Thyroid gland (tissue), 4 donors: ENCODE results near the gene SCRN2. TPM values are rescaled to one million over a fixed set of nuclear protein-coding genes. Genes with fewer than 3 reads are reported as not detected.
A peak's percentile ranks its signal among the peaks of the same experiment; 100 is the strongest.

Experiments used
- DNase-seq, 2 donors: peaks; one replicate each; pipeline ENCODE4 v3.0.0-alpha.2; 2019
- H3K27ac ChIP-seq, 3 donors: fragments of 200-600 bp; sonication (generic); 1 replicate in 2 of 3; 2 replicates in 1 of 3; pipeline ENCODE4 v1.5.1; 2016 to 2019; ENCODE audit warnings: mild to moderate bottlenecking in 1 of 3, moderate library complexity in 1 of 3
- H3K27me3 ChIP-seq: fragments of 200-600 bp; sonication (generic); one replicate; pipeline ENCODE4 v1.5.1; 2019
- H3K36me3 ChIP-seq, 2 donors: fragments of 200-600 bp; sonication (generic); one replicate each; pipeline ENCODE4 v1.5.1; 2016 to 2019
- H3K4me1 ChIP-seq, 2 donors: fragments of 200-600 bp; sonication (generic); one replicate each; pipeline ENCODE4 v1.5.1; 2017 to 2019
- H3K4me3 ChIP-seq, 3 donors: fragments of 200-600 bp; sonication (generic); replicated peaks in 1 of 3; 1 replicate in 2 of 3; 2 replicates in 1 of 3; pipeline ENCODE4 v1.5.1; 2016; ENCODE audit warnings: mild to moderate bottlenecking in 1 of 3
- H3K9me3 ChIP-seq: fragments of 200-600 bp; sonication (generic); one replicate; pipeline ENCODE4 v1.5.1; 2017
- POLR2A ChIP-seq, 2 donors: fragments of 450-650 bp; IDR thresholded peaks; one replicate each; pipeline ENCODE4 v1.6.1; 2017; ENCODE audit warnings: antibody characterized with exemption in 2 of 2, mild to moderate bottlenecking in 2 of 2, moderate library complexity in 1 of 2
- WGBS, 2 donors: methylation state at CpG; one replicate each; pipeline ENCODE4 v1.1.5; 2017; 5-methylcytosine and 5-hydroxymethylcytosine counted together
- intact Hi-C: fragments of 100-400 bp; cut with DNase I; formaldehyde crosslinking; loops from one replicate; pipeline ENCODE4 v1.15.1; 2023
- total RNA-seq, 4 donors: library from RNA; depleted of rRNA; stranded (reverse); fragments of >200 nt; gene quantifications; one replicate each; pipeline ENCODE4 v1.2.3, GENCODE V29; 2016
- TF ChIP-seq, protein P1 (sequence below), 6 experiments: fragments of 200-600 bp in 3 of 6; fragments of 450-650 bp in 3 of 6; sonication (generic) in 3 of 6; IDR thresholded peaks; one replicate each; pipeline ENCODE4 v1.5.1; 2016 to 2019; ENCODE audit warnings: antibody characterized with exemption in 6 of 6, mild to moderate bottlenecking in 2 of 6, inconsistent platforms in 1 of 6, moderate library complexity in 1 of 6

The SCRN2 gene
- total RNA-seq, 4 donors from 2014 or later = 37.0 to 71.5 (median 49.1) TPM

DNA sequence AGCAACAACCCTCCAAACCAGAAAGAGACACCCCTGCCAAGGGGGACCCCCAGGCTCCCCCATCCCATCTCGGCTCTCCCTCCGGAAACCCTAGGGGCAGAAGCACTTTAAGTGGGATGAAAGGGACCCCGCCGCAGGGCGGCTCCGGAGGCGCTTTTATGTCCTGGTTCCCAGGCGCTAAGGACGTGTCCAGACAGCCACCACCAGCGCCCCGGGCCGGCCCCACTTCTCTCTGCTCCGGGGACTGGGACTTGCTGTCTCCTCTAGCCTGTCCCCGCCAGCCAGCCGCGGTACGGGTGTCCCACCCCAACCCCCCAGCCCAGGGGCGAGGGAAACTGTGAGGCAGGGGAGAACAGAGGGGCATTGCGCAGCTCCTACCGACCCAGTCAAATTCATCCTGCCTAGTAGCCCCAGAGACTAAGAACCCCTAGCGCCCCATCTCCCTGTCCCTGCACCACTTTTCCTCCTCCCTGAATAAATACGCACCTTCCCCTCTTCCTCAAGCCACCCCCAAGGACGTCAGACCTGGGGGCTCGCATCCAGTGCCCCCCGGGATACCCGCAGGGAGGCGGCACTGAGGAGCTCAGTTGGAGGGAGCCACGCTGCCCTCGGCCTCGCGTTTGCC lies 5.8 kb upstream of the SCRN2 start:
- H3K4me3 ChIP-seq = no peak overlapping the region
- H3K27me3 ChIP-seq = peaks cover 23% of the 10 kb centered on the region
- 15 to 21% methylated on average over 8 to 13 of the region's 31 CpGs for WGBS, 2 donors
- H3K4me1 ChIP-seq = peaks cover 11 to 34% of the 10 kb centered on the region in 2 donors
- H3K27ac ChIP-seq = no peak overlapping the region
- H3K36me3 ChIP-seq = no peaks in the 10 kb centered on the region
- H3K9me3 ChIP-seq = no peaks in the 10 kb centered on the region
- intact Hi-C loops = loop anchor here (5.0 kb wide), 1 partner anchor 170 kb away; no protein-coding TSS in a partner anchor
- no peak for DNase-seq
- no peak for TF ChIP-seq POLR2A (IDR thresholded peaks at IDR 0.05)
- TF ChIP-seq, protein P1, sequence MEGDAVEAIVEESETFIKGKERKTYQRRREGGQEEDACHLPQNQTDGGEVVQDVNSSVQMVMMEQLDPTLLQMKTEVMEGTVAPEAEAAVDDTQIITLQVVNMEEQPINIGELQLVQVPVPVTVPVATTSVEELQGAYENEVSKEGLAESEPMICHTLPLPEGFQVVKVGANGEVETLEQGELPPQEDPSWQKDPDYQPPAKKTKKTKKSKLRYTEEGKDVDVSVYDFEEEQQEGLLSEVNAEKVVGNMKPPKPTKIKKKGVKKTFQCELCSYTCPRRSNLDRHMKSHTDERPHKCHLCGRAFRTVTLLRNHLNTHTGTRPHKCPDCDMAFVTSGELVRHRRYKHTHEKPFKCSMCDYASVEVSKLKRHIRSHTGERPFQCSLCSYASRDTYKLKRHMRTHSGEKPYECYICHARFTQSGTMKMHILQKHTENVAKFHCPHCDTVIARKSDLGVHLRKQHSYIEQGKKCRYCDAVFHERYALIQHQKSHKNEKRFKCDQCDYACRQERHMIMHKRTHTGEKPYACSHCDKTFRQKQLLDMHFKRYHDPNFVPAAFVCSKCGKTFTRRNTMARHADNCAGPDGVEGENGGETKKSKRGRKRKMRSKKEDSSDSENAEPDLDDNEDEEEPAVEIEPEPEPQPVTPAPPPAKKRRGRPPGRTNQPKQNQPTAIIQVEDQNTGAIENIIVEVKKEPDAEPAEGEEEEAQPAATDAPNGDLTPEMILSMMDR (IDR thresholded peaks at IDR 0.05) = no peak

DNA sequence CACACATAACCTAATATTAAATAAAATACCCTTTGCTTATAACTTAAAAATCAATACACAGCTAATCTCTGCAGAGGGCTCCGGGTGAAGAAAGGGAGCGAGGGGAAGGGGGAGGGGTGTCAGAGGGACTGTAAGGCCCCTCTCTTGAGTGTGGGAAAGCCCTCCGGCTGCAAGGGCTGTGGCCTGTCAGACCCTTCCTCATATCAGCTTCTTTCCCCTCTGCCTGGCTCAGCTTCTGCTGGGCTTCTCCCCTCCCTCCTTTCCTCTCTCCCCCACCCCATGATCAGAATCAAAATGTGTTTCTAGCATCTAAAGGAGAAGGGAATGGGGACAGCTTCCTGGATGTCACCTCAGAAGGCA lies 4.6 kb upstream of the SCRN2 start:
- intact Hi-C loops = loop anchor here (5.0 kb wide), 1 partner anchor 172 kb away; no protein-coding TSS in a partner anchor
- no peak for DNase-seq
- H3K4me3 ChIP-seq = no peak overlapping the region
- 67 to 77% methylated on average over 3 of the region's 3 CpGs for WGBS, 2 donors
- H3K36me3 ChIP-seq = no peaks in the 10 kb centered on the region
- peaks cover 1 to 30% of the 10 kb centered on the region in 2 donors for H3K4me1 ChIP-seq
- peaks cover 22% of the 10 kb centered on the region for H3K27me3 ChIP-seq
- no peaks in the 10 kb centered on the region for H3K9me3 ChIP-seq
- TF ChIP-seq POLR2A (IDR thresholded peaks at IDR 0.05) = no peak
- TF ChIP-seq, protein P1 (IDR thresholded peaks at IDR 0.05) = no peak
- no peak overlapping the region for H3K27ac ChIP-seq

DNA sequence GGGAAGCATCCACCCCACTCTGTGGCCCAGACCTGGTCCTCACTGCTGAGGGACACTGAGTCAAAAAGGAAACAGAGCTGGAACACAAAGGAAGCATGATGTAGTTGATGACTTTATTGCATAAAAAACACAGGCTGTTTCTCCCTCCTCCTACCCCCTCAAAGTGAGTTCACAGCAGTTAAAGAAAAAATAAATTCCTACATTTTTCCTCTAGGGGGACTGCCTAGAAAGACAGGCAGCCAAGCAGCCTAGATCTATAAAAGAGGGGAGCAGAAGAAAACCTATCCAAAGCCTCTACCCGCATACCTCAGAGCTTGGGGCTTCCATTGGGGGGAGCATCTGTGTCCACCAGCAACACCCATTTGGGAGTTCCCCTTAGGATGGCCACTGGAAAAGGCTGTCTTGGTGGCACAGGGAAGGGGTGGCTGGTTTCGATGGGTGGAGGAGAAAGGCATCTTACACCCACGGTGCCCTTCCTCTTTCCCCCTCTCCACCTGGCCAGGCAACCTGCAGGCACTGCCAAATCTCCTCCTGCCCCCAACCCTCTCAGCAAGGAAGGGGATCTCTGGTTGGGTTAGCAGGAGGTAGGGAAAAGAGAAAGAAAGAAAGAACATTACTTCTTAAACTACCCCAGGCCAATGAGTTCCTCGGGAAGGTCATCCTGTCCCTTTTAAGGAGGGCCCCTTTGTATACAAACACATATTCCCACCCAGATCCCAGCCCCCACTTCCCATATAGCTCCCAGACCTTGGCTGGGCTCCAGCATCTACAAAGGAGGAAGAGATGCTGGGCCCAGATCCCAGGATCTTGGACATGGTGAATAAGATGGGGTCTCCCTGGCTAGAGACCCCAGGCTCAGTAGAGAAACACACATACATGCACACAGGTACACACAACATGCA lies 4.0 kb upstream of the SCRN2 start:
- intact Hi-C loops = loop anchor here (5.0 kb wide), 1 partner anchor 172 kb away; no protein-coding TSS in a partner anchor
- H3K27me3 ChIP-seq = peaks cover 22% of the 10 kb centered on the region
- no peaks in the 10 kb centered on the region for H3K36me3 ChIP-seq
- H3K4me3 ChIP-seq = no peak overlapping the region
- H3K4me1 ChIP-seq = peaks cover 3 to 33% of the 10 kb centered on the region in 2 donors
- no peak for DNase-seq
- 48 to 67% methylated on average over 2 to 4 of the region's 4 CpGs for WGBS, 2 donors
- H3K9me3 ChIP-seq = no peaks in the 10 kb centered on the region
- TF ChIP-seq, protein P1 (IDR thresholded peaks at IDR 0.05) = peak in 1 of 6 experiments; percentile 6
- no peak for TF ChIP-seq POLR2A (IDR thresholded peaks at IDR 0.05)
- H3K27ac ChIP-seq = no peak overlapping the region

DNA sequence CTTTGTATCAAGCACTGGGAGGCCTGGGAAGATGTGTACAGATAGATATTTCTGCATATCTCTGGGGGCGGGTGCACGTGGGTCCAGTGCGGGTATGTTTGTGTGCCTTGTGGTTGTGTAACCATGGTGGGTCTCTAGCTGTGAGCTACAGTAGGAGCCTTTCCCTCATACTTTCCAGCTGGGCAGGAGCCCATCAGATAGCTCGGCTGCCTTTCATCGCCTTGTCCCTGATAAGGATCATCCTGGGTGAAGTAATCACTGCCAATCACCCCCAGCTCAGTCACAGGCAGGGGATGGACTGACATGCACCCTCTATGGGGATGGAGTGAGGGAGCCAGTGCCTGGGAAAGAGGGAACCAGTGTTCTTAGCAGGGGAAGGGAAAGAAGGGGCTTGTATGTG lies 3.2 kb upstream of the SCRN2 start:
- 78 to 81% methylated on average over 5 of the region's 5 CpGs for WGBS, 2 donors
- H3K4me3 ChIP-seq = no peak overlapping the region
- peaks cover 11 to 40% of the 10 kb centered on the region in 2 donors for H3K4me1 ChIP-seq
- H3K9me3 ChIP-seq = no peaks in the 10 kb centered on the region
- no peak for DNase-seq
- peaks cover 22% of the 10 kb centered on the region for H3K27me3 ChIP-seq
- no peaks in the 10 kb centered on the region for H3K36me3 ChIP-seq
- intact Hi-C loops = no loop called here
- no peak overlapping the region for H3K27ac ChIP-seq
- TF ChIP-seq, protein P1 (IDR thresholded peaks at IDR 0.05) = no peak
- no peak for TF ChIP-seq POLR2A (IDR thresholded peaks at IDR 0.05)

DNA sequence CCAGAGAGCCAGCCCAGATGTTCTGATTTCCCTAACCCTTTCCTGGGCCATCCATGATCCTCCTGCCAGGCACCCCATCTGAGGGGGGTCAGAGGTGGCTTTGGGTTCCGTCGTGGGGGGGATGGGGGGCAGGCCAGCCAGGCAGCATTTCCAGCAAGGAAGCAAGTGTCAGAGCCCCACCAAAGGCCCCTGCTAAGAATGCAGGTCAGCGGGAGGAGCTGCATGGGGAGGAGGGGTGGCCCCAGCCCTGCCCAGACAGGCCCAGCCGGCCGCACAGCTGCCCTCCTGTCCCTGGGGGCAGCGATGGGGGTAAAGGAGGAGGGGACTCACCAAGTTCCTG lies 2.3 kb upstream of the SCRN2 start:
- peaks cover 3 to 5% of the 10 kb centered on the region in 2 donors for H3K36me3 ChIP-seq
- no peak overlapping the region for H3K27ac ChIP-seq
- peaks cover 11 to 40% of the 10 kb centered on the region in 2 donors for H3K4me1 ChIP-seq
- DNase-seq = no peak
- intact Hi-C loops = no loop called here
- peaks cover 18% of the 10 kb centered on the region for H3K27me3 ChIP-seq
- WGBS, 2 donors = 25 to 26% methylated on average over 6 of the region's 6 CpGs
- TF ChIP-seq POLR2A (IDR thresholded peaks at IDR 0.05) = no peak
- TF ChIP-seq, protein P1 (IDR thresholded peaks at IDR 0.05) = peak in 1 of 6 experiments; percentile 5
- H3K9me3 ChIP-seq = no peaks in the 10 kb centered on the region
- H3K4me3 ChIP-seq = no peak overlapping the region
